NCI-H524 treated with DMSO at 0.1 percent for 48 hours (cell line): Measurements from ENCODE around the gene C1orf74.

ENCODE experiments used
- DNase-seq: peaks from one replicate; lab custom pipeline; 2025; lab: John Stamatoyannopoulos, UW

C1orf74 gene

DNA sequence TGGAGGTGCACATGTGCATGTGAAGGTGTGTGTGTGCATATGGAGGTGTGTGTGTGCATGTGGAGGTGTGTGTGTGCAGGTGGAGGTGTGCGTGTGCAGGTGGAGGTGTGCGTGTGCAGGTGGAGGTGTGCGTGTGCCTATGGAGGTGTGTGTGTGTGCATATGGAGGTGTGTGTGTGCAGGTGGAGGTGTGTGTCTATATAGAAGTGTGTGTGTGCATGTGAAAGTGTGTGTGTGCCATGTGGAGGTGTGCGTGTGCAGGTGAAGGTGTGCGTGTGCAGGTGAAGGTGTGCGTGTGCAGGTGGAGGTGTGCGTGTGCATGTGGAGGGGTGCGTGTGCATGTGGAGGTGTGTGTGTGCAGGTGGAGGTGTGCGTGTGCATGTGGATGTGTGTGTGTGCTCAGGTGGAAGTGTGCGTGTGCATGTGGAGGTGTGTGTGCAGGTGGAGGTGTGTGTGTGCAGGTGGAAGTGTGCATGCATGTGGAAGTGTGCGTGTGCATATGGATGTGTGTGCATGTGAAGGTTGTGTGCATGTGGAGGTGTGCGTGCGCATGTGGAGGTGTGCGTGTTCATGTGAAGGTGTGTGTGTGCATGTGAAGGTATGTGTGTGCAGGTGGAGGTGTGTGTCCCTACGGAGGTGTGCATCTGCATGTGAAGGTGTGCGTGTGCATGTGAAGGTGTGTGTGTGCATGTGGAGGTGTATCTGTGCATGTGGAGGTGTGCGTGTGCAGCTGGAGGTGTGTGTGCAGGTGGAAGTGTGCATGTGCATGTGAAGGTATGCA lies 13.5 kb downstream of the C1orf74 start:
- no peak for DNase-seq

DNA sequence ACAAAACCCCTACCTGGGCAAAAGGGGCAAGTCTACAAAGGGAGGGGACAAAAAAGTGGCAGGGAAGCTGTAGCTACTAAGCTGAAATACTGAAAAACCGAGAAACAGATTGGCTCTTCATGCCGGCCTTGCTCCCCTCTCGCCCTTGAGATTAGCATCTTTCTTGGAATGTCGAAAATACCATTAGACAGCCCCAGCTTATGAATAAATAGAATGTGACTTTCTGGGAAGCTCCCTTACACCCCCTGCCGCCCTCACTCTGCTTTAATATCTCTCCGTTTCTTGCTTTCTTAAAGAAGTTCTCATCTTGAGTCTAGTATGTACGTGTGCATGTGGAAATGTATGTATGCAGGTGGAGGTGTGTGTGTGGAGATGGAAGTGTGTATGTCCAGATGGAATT lies 14.4 kb downstream of the C1orf74 start:
- DNase-seq, result no peak

DNA sequence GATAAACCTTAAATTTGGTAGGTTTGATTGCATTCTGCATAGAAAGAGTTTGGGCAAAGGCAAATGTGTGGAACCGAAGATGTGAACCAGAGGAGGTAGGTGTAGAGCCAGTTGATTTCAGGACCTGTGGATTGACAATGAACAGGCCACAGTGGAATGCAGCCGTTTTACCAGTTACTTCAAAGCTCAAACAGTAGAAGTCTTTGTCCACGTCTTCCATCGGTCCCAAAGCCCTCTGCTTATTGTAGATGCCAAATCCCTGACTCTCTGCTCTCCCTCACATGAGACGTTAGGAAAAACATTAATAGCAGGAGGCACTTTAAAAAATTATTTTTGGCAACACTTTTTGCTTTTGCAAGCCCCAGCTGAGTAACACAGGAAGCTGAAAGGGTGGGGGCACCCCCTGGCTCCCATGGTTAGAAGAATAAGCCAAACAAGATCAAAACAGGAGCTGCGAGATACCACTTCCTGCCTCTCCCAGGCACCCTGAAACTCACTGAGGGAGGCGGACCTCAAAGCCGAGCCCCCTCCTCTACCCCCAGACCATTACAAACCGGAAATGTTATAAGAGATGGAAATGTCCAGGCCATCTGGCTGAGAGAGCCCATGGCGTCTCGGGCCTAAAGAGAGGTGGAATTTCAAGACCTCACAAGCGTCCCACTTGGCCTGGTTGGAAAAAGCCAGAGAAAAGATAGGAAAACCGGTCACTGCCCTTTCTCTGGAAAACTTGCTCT lies 15.0 kb downstream of the C1orf74 start:
- DNase-seq, result no peak

DNA sequence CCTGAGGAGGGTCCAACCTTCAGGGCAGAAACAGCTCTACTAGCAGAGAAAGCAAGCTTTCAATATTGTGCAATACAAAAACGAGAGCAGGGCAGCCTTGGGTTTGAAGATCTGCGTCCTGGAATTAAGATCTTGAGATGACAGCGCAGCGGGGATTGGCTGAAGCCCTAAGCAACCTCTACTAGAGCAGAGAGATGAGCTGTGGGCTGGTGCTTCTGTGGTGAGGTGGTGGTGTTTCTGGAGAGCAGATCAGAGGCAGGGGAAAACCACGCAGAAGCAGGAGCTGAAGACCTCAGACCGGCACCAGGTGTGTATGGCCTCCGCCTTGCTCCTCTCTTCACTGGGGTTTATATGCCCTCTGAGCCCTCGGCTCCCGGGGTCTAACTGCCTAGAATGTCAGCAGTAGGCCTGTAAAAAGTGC lies 16.0 kb downstream of the C1orf74 start:
- no peak for DNase-seq

DNA sequence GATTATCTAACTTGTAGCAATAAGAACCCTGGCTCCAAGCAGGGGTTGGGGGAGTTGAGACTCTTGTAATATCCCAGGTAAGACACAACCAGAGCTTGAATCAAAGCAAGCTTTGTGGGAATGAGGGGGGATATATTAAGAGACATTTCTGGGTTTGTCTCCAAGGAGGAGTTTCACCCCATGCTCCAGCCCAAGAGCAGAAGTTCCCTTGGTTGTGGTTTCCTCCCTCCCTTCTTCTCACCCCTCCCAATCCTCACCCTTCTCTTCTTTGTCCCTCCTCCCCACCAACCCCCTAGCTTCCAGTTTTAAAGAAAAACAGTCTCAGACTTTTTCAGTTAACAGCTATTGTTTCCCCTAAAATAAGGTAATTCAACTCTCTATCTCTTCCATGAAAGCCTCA lies 16.7 kb downstream of the C1orf74 start:
- no peak for DNase-seq

DNA sequence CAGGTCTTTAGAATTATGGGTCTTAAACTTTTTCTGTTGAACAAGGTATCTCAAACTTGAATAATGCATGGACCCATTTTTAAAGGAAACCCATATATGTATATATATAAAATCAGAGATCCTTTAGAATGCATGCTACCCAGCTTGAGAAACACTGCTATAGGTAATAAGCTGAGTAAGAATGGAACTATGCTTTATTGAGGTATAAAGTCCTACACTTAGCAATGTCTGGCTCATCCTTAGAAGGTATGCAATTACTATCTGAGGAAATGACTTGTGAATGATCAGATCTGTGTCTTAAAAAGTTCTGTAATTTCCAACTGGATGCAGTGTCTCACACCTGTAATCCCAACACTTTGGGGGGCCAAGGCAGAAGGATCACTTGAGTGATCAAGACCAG lies 17.3 kb downstream of the C1orf74 start:
- no peak for DNase-seq

DNA sequence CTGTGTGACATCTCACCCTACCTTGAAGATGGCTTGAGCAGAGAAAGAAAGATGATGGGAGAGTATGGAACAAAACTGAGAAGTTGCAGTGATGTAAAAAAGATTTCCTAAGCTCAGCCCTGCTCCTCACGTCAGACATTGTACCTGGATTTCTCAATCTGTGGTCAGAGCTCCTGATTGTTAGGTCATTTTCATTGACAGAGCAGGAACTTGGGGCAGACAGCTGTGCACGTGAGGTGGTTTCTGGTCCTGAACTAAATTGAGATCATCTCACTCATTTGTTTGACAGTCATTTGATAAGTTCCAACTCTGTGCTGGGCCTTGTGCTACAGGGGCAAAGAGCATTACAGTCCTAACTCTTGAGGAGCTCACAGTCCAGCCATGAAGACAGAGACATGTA lies 18.3 kb downstream of the C1orf74 start:
- DNase-seq, result no peak

DNA sequence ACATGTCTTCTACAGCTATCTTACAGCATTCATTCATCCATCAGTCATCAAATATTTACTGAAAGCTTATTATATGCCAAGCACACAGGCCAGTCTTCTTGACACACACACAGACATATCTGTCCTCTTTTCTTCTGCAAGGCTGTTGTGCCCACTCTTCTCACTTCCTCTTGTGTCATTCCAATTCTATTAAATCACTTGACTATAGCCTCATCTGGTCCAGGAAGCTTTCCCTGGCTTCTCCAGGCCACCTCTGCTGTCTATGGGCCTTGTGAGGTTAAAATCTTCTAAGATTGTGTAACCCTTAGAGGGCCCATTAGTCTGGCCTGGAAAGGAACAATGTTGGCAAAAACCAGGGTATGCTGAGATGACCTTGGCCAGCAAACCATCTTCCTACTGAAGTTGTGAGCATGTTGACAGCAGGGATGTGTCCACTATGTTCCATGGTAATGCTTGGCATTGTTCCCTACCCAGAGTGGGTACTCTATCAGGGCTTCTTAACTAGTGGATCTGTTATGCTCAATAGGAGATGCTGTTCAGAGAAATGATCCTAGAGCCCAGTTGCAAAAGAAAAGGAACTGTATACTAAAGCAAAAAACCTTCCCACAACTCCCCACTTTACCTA lies 23.2 kb downstream of the C1orf74 start:
- DNase-seq, result no peak

DNA sequence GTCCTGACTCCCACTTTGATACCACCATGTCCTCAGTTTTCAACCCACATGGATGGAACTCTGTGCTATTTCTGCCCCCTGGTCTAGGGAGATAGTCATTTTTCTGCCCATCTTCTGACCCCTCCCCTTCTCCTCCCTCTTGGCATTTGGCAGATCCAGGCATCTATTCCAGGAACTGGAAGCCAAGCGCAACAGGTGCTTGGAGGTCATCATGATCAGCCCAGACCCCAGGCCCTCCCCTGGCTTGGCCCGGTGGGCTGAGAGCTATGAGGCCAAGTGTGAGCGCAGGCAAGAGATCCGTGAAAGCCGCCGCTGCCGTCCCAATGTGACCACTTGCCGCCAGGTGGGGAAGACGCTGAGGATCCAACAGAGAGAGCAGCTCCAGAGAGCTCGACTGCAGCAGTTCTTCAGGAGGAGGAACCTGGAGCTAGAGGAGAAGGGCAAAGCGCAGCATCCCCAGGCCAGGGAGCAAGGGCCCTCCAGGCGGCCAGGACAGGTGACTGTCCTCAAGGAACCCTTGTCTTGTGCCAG lies 24.5 kb downstream of the C1orf74 start:
- DNase-seq, result no peak

DNA sequence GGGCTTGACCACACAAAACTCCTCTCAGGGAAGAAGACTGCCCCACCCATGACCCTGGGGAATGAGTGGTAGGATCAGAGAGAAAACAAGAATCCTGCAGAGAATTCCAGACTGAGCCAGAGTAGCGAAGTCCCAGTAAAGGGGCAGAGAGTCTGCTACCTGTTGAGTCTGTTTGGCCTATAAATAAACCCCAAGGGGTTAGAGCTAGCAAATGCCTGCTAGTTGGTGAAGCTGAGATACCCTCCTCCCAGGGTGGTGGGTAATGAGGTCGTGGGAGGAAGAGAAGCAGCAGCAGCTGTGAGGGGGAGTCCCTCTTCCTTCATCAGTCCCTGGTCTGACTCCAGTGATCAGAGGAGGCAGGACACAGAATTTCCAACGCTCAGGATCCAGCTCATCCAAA lies 26.0 kb downstream of the C1orf74 start:
- no peak for DNase-seq

DNA sequence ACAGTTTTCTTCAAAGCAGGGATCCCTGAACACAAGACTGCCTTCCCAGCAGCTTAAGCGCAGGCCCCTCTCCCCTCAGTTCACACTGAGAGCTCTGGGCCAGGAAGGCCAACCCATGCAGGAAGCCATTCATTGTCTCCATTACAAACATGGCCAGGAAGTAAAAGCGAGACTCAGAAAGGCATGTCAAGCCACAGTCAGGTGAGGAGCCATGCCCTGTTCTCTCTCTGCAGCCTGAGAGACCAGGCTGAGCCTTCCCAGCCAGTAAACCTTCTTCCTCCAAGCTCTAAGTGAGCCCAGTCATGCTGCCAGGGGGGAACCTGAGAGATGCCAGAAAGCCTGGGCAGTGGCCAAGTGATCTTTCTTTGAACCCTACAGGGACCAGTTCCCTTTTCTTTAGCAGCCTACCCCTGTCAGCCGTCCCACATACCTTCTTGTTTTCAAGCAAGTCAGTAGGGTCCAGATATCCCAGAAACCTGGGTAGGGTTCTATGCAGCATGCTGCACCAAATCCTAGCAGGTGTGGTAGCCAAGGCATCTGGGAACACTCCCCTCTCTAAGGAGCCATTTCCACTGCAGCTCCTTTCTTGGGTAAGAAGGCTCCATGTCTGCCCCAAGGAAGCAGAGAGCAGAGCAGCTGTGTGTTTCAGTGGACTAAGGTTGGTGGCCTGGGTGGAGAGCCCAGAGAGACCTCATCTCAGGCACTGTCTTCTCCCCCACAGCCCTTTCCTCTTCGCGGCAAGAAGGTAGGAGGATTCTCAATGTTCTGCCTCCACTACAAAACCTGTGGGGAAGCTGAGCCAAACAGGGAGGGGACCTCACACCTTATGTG lies 27.5 kb downstream of the C1orf74 start:
- no peak for DNase-seq

DNA sequence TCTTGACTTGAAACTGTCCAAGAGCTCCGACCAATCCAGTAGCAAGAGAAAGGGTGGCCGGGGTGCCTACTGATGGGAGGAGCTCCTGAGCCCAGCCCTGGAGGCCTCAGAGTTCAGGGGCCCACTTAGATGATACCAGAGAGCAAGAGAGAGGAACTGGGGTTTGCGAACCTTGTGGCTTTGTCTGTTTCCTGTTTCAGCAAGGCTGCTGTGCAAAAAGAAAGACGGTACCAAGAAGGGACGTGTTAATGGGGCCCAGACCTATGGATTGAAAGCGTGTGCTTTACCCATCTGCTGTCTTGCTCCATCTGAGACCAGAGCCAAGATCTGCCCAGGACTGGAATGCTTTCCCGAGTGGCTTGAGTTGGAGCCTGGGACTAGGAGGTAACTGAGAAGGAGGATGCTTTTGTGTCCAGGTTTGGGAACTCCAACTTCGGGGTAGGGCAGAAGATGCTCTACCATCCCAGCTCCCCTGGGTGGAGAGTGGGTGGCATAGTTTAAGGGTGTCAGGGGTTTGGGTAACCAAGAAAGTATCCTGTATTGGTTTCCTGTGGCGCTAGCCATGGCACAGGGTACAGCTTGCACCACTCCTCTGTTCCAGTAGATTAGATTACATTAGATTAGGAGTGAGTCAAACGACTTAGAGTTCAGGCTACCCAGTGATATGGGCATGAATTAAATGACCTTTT lies 28.3 kb downstream of the C1orf74 start, which contains the start of gene TRAF3IP3:
TSS of gene TRAF3IP3 (plus strand) at position 128 of the 689 bp plus-strand sequence. CDS start 3,987 bp downstream, outside the sequence.
- DNase-seq, result no peak

DNA sequence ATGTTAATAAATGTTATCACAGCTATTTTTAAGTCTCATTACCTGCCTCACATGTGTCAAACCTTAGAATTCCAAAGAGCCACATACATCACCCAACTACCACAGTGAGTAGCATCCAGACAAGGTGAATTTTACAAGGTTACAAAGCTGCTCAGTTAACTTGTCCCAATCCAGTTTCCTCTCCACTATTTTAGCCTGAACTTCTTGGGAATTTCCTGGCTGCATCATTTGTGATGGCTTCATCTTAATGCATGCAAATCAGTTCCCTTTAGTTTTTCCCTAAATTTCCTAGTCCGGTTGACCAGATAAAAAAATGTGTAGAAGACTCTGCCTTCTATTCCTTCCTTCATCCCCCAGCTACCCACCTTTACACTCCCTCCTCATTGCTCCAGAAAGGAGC lies 29.1 kb downstream of the C1orf74 start:
- no peak for DNase-seq

DNA sequence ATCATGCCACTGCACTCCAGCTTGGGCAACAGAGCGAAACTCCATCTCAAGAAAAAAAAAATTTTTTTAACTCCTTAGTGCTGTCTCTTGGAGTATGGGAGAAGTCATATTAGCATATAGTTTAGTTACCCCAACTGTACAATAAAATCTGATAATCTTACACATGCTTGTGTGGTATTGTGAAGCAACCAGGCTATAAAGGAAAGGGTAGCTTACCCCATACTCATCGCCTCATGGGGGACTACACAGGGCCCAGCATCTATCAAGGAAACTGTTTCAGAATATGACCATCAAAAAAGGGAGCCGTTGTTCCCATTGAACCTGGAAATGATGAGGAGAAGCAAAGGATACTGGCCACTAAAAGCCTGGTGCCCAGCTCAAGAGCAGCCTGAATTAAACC lies 31.5 kb downstream of the C1orf74 start:
- DNase-seq, result no peak

DNA sequence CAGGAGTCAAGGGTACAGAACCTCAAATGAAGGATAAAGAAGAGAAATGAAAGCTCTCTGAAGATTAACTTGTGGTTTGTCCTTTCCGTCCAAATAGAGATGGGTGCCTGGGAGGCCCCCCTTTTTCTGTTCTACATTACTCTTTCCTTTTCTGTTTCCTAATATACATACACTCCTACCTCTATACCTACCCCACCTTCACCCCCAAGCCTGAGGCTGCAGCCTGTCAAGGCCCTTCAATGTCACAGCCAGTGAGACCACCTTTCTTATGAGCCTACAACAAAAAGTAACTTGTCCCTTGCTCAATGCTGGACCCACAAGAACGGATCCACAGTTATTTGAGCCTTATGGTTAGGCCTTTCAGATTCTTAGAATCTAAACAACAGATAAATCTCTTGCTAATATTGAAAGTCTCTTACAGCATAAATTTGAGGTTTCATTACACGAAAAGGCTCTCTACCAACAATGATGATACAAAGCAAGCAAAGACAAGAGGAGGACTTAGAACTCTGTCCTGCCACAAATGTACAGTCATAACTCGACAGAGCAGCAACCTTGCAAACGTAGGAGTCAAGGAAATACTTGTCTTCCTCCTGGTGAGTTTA lies 32.6 kb downstream of the C1orf74 start:
- no peak for DNase-seq

DNA sequence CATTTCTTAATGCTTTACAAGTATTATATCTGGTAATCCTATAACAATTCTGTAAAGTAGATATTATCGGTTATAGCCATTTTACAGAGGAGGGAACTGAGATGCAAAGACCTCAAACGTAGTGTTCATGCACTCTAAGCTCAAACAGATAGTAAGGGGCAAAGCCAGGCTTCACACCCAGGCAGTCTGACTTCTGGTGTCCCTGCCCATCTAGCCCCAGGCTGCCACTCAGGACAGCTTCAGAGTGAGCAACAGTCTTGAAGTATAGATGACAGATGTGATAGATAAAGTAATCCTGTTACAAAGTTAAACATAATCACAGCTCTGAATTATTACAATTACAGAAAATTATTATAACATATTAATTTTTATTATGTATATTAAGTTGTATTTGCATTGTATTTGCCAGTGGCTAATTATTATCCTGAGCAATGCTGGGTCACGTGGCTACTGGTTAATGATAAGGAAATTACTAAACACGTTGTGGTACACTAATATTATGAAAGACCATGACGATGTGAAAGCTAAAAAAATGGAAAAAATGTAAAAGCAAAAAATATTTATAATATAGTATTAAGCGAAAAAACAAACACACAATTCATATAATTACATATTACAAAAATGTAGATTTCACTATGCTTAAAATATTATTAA lies 34.6 kb downstream of the C1orf74 start:
- DNase-seq, result peak; percentile 61

DNA sequence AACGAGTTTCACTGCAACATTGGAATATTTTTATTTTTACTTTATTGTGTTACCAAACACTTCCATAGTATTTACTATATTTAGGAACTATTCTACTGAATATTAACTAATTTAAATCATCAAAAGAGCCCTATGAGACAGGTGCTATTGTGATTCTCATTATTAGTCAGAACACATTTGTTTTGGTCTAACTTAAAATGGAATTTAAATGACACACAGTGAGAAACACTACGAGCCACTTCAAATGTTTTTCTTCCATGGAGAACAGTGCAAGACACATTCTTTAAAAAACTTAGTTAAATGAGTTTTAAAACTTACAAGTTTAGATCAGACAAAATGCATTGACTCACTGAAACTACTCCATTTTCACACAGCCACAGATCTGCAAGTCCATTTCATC lies 35.2 kb downstream of the C1orf74 start:
- DNase-seq, result no peak

DNA sequence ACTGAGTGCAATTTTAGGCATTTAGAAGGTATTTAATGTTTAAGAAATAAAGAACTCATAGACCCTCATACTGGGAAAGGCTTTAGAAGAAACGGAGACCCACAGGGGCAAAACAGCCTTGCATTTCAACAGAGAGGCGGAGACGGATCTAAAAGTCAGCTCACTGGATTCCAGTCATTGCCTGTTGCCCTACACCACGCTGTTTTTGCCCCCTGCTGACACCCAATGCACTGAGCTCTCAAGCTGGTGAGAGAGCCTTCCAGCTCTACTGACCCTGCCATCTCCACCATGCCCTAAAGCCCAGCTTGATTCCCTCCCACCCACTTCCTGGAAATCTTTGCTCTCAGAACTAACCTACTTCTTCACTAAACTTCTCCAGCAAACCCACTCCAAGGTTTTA lies 35.7 kb downstream of the C1orf74 start:
- no peak for DNase-seq

DNA sequence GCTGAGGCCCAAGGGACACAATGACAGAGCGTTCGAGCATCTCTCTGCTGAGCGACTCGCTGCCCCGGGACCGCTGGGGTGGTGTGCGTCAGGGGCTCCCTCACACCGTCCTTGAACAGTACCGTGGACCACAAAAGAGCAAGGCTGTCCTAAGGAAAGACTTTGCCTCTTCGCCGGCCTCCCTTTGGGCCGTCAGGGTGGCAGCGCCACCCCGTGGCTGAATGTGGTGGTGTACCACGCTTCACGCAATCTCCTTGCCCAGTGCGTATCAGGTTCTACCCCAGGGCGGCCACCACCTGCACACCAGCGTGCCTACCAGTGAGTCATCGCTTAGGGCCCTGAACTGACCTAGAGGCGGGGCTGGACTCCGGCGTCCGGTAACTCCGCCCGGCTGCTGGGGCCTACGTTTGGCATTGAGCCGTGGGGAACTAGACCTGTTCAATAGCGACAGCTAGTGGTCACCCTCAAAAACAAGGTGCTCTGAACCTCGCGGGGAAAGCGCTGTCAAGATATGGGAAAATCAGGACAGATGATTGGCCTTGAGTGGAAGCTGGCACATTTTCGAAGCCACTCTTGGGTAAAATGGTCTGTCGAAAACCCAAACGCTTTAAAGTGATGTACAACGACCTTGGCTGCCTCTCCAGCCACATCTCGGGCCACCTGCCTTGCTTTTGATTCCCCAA lies 36.6 kb downstream of the C1orf74 start:
- DNase-seq, result no peak
